H9 (cell line): ENCODE measurements around the gene PFDN5. TPM values are rescaled to one million over a fixed set of nuclear protein-coding genes. Genes with fewer than 3 reads are reported as not detected.

Source experiments
- DNase-seq: peaks from one replicate; pipeline ENCODE4 v3.0.0-alpha.2; 2017
- H2AFZ ChIP-seq: one replicate; pipeline ENCODE4 v1.6.1; 2013; ENCODE audit warnings: mild to moderate bottlenecking, low read length, control low read depth, moderate library complexity
- H2AK5ac ChIP-seq: 2 replicates; pipeline ENCODE4 v1.6.1; 2013; ENCODE audit warnings: low read length, control low read depth, mixed read lengths; ENCODE audit not compliant: insufficient read length
- H2BK120ac ChIP-seq: one replicate; pipeline ENCODE4 v1.6.1; 2013; ENCODE audit warnings: low read depth, mild to moderate bottlenecking, low read length, control low read depth, inconsistent platforms; ENCODE audit not compliant: poor library complexity, severe bottlenecking
- H2BK12ac ChIP-seq: 2 replicates; pipeline ENCODE4 v1.6.1; 2013; ENCODE audit warnings: low read length, control low read depth, mixed read lengths, low read depth; ENCODE audit not compliant: insufficient read length
- H2BK15ac ChIP-seq: 2 replicates; pipeline ENCODE4 v1.6.1; 2013; ENCODE audit warnings: low read depth, low read length, control low read depth
- H2BK20ac ChIP-seq: one replicate; pipeline ENCODE4 v1.6.1; 2013; ENCODE audit warnings: low read depth, mild to moderate bottlenecking, low read length, control low read depth, inconsistent platforms; ENCODE audit not compliant: poor library complexity, severe bottlenecking
- H2BK5ac ChIP-seq: 2 replicates; pipeline ENCODE4 v1.6.1; 2013; ENCODE audit warnings: low read length, control low read depth, mixed read lengths; ENCODE audit not compliant: insufficient read length
- H3K14ac ChIP-seq: 2 replicates; pipeline ENCODE4 v1.6.1; 2013; ENCODE audit warnings: low read length, control low read depth; ENCODE audit not compliant: insufficient read depth
- H3K18ac ChIP-seq: 2 replicates; pipeline ENCODE4 v1.6.1; 2013; ENCODE audit warnings: low read depth, mild to moderate bottlenecking, mixed read lengths, low read length, control low read depth; ENCODE audit not compliant: insufficient read length
- H3K23ac ChIP-seq: 2 replicates; pipeline ENCODE4 v1.6.1; 2013; ENCODE audit warnings: low read length, control low read depth, mixed read lengths, low read depth; ENCODE audit not compliant: insufficient read length
- H3K23me2 ChIP-seq: 2 replicates; pipeline ENCODE4 v1.6.1; 2013; ENCODE audit warnings: low read depth, mild to moderate bottlenecking, mixed read lengths, low read length, control low read depth; ENCODE audit not compliant: insufficient read length, poor library complexity, severe bottlenecking
- H3K27ac ChIP-seq: 2 replicates; pipeline ENCODE4 v1.5.1; 2013; ENCODE audit warnings: low read length, control low read depth, mixed read lengths, low read depth; ENCODE audit not compliant: insufficient read length
- H3K27me3 ChIP-seq: 2 replicates; pipeline ENCODE4 v1.6.1; 2013; ENCODE audit warnings: low read length, control low read depth, inconsistent platforms; ENCODE audit not compliant: insufficient read depth
- H3K4ac ChIP-seq: 2 replicates; pipeline ENCODE4 v1.6.1; 2013; ENCODE audit warnings: low read depth, mild to moderate bottlenecking, control low read depth, inconsistent platforms, low read length, moderate library complexity
- H3K4me1 ChIP-seq: 2 replicates; pipeline ENCODE4 v1.6.1; 2013; ENCODE audit warnings: low read length, control low read depth, inconsistent platforms; ENCODE audit not compliant: insufficient read depth
- H3K4me2 ChIP-seq: 2 replicates; pipeline ENCODE4 v1.6.1; 2013; ENCODE audit warnings: low read length, control low read depth, mixed read lengths; ENCODE audit not compliant: insufficient read length, insufficient read depth
- H3K56ac ChIP-seq: 2 replicates; pipeline ENCODE4 v1.6.1; 2013; ENCODE audit warnings: low read depth, mild to moderate bottlenecking, mixed read lengths, low read length, control low read depth; ENCODE audit not compliant: insufficient read length
- H3K79me1 ChIP-seq: 2 replicates; pipeline ENCODE4 v1.6.1; 2013; ENCODE audit warnings: low read depth, mild to moderate bottlenecking, moderate library complexity, low read length, control low read depth, inconsistent platforms; ENCODE audit not compliant: insufficient read depth, poor library complexity, severe bottlenecking
- H3K79me2 ChIP-seq: 2 replicates; pipeline ENCODE4 v1.6.1; 2013; ENCODE audit warnings: low read length, control low read depth, inconsistent platforms; ENCODE audit not compliant: insufficient read depth
- H3K9ac ChIP-seq: 2 replicates; pipeline ENCODE4 v1.6.1; 2013; ENCODE audit warnings: low read length, control low read depth, mixed read lengths; ENCODE audit not compliant: insufficient read length; ENCODE audit errors: extremely low read depth
- H3K9me3 ChIP-seq: one replicate; pipeline ENCODE4 v1.6.1; 2013; ENCODE audit warnings: low read depth, low read length, inconsistent platforms; ENCODE audit not compliant: control insufficient read depth
- H3T11ph ChIP-seq: one replicate; pipeline ENCODE4 v1.6.1; 2013; ENCODE audit warnings: mild to moderate bottlenecking, low read length, control low read depth, inconsistent platforms
- H4K20me1 ChIP-seq: one replicate; pipeline ENCODE4 v1.6.1; 2013; ENCODE audit not compliant: control insufficient read depth, insufficient read length, insufficient read depth
- H4K5ac ChIP-seq: 2 replicates; pipeline ENCODE4 v1.6.1; 2013; ENCODE audit warnings: low read depth, mild to moderate bottlenecking, mixed read lengths, low read length, control low read depth; ENCODE audit not compliant: insufficient read length
- H4K8ac ChIP-seq: replicated peaks from 2 replicates; pipeline ENCODE4 v1.6.1; 2013; ENCODE audit warnings: low read length, control low read depth, mixed read lengths, low read depth; ENCODE audit not compliant: insufficient read length
- H4K91ac ChIP-seq: 2 replicates; pipeline ENCODE4 v1.6.1; 2013; ENCODE audit warnings: low read depth, mild to moderate bottlenecking, moderate library complexity, mixed read lengths, low read length, control low read depth; ENCODE audit not compliant: insufficient read length
- H3K27ac Mint-ChIP-seq, 3 experiments: 2 replicates in 2 of 3; 3 replicates in 1 of 3; pipeline ENCODE4 v1.8.0; 2020 to 2021; ENCODE audit warnings: mixed read lengths in 3 of 3, mild to moderate bottlenecking in 1 of 3, moderate library complexity in 1 of 3
- H3K27me3 Mint-ChIP-seq: 2 replicates; pipeline ENCODE4 v1.8.0; 2021; ENCODE audit warnings: low read depth, mild to moderate bottlenecking, moderate library complexity, mixed read lengths
- H3K36me3 Mint-ChIP-seq, 3 experiments: 2 replicates in 2 of 3; 3 replicates in 1 of 3; pipeline ENCODE4 v1.8.0; 2020 to 2021; ENCODE audit warnings: low read depth in 3 of 3, mixed read lengths in 3 of 3; ENCODE audit not compliant: insufficient read depth in 1 of 3
- H3K4me1 Mint-ChIP-seq, 2 experiments: 2 replicates each; pipeline ENCODE4 v1.8.0; 2020; ENCODE audit warnings: mixed read lengths in 2 of 2
- H3K4me3 Mint-ChIP-seq, 2 experiments: 2 replicates in 1 of 2; 3 replicates in 1 of 2; pipeline ENCODE4 v1.8.0; 2020 to 2021; ENCODE audit warnings: mild to moderate bottlenecking in 2 of 2, mixed read lengths in 2 of 2, moderate library complexity in 1 of 2
- H3K9me3 Mint-ChIP-seq, 2 experiments: 2 replicates in 1 of 2; 3 replicates in 1 of 2; pipeline ENCODE4 v1.8.0; 2020; ENCODE audit warnings: mild to moderate bottlenecking in 2 of 2, mixed read lengths in 2 of 2, moderate library complexity in 1 of 2
- CTCF ChIP-seq: fragments of 200-600 bp; sonication (generic); conservative IDR thresholded peaks from 3 replicates; pipeline ENCODE4 v1.8.0; 2021; ENCODE audit warnings: antibody characterized with exemption, mild to moderate bottlenecking
- WGBS: extraction: QIAGEN DNeasy Blood & Tissue Kit; methylation state at CpG from one replicate; pipeline ENCODE4 v1.1.7; 2013; ENCODE audit warnings: missing lambda C conversion rate, low lambda C conversion rate, mixed read lengths; ENCODE audit not compliant: insufficient read length; ENCODE audit errors: extremely low coverage; 5-methylcytosine and 5-hydroxymethylcytosine counted together
- total RNA-seq: library from RNA; stranded (reverse); gene quantifications from 2 replicates; pipeline ENCODE4 v1.2.1, GENCODE V29; 2021

The PFDN5 gene
- total RNA-seq, 1 experiment from 2014 or later = 285 TPM

- WGBS = no CpG with 5 or more reads among the region's 4 CpGs
- peaks cover 37% of the 10 kb centered on the region for H3K27me3 Mint-ChIP-seq
- H3T11ph ChIP-seq = no peak overlapping the region
Observed at GRCh38 chr12:53347905-53348304, 52.6 kb downstream of the PFDN5 start.

More at GRCh38 chr12:53347905-53348304, 52.6 kb downstream of the PFDN5 start:
- Histone ChIP-seq H4K20me1 (no peaks in the 10 kb centered on the region), H2BK12ac (no peak overlapping the region), H3K79me1 (no peaks in the 10 kb centered on the region), H3K14ac (no peak overlapping the region), H3K18ac (no peak overlapping the region), H3K79me2 (no peaks in the 10 kb centered on the region), H3K4me1 (no peaks in the 10 kb centered on the region), H2AK5ac (no peak overlapping the region), H3K27ac (no peak overlapping the region), H2AFZ (no peak overlapping the region), H2BK20ac (no peak overlapping the region), H3K23me2 (peaks cover 15% of the 10 kb centered on the region), H3K9me3 (no peaks in the 10 kb centered on the region), H3K56ac (no peak overlapping the region), H3K4me2 (no peak overlapping the region), H3K23ac (no peak overlapping the region), H3K9ac (no peak overlapping the region), H3K4ac (no peak overlapping the region), H2BK120ac (no peak overlapping the region), H2BK5ac (no peak overlapping the region), H4K8ac (no peak overlapping the region), H4K91ac (no peak overlapping the region), H4K5ac (no peak overlapping the region), H3K27me3 (no peaks in the 10 kb centered on the region), H2BK15ac (no peak overlapping the region)
- DNase-seq = no peak
- no peak for TF ChIP-seq CTCF
- Mint-ChIP-seq H3K4me1 (peaks cover 23 to 24% of the 10 kb centered on the region in 2 experiments), H3K9me3 (no peaks in the 10 kb centered on the region; a peak in 2 of 5 replicates), H3K4me3 (no peak overlapping the region), H3K27ac (no peak overlapping the region), H3K36me3 (no peaks in the 10 kb centered on the region)

Other genes starting within 250 kb of the PFDN5 start
- gene TNS2, start 245.5 kb upstream of the PFDN5 start, total RNA-seq = 3.6 and 4.5 TPM in 2 replicates
- 5.8 and 6.5 TPM in 2 replicates for gene SPRYD3, start 216.2 kb upstream of the PFDN5 start, total RNA-seq
- 4.2 and 5.7 TPM in 2 replicates for gene IGFBP6, start 197.9 kb upstream of the PFDN5 start, total RNA-seq
- not detected in 2 replicates for gene SOAT2, start 192.1 kb upstream of the PFDN5 start, total RNA-seq
- gene ZNF740, start 114.8 kb upstream of the PFDN5 start, total RNA-seq = 41.2 and 47.2 TPM in 2 replicates
- 7.4 and 7.7 TPM in 2 replicates for gene CSAD, start 114.6 kb upstream of the PFDN5 start, total RNA-seq
- 0.26 and 0.39 TPM in 2 replicates for gene ITGB7, start 88.3 kb upstream of the PFDN5 start, total RNA-seq
- 42.6 and 43.7 TPM in 2 replicates for gene RARG, start 63.3 kb upstream of the PFDN5 start, total RNA-seq
- gene ESPL1, start 27.2 kb upstream of the PFDN5 start, total RNA-seq = 43.2 and 43.3 TPM in 2 replicates
- gene MYG1, start 4.2 kb downstream of the PFDN5 start, total RNA-seq = 89.5 and 91.8 TPM in 2 replicates
- 83.9 and 85.8 TPM in 2 replicates for gene AAAS, start 26.1 kb downstream of the PFDN5 start, total RNA-seq
- not detected in 2 replicates for gene SP7, start 40.8 kb downstream of the PFDN5 start, total RNA-seq
- 76.4 and 76.8 TPM in 2 replicates for gene SP1, start 84.6 kb downstream of the PFDN5 start, total RNA-seq
- gene AMHR2, start 128.3 kb downstream of the PFDN5 start, total RNA-seq = not detected in 2 replicates
- gene PRR13, start 146.2 kb downstream of the PFDN5 start, total RNA-seq = 144 and 147 TPM in 2 replicates
- 1,184 and 1,207 TPM in 2 replicates for gene PCBP2, start 156.6 kb downstream of the PFDN5 start, total RNA-seq
- gene MAP3K12, start 203.9 kb downstream of the PFDN5 start, total RNA-seq = 22.3 and 26.6 TPM in 2 replicates
- 79.2 and 80.1 TPM in 2 replicates for gene TARBP2, start 205.7 kb downstream of the PFDN5 start, total RNA-seq
- gene NPFF, start 211.9 kb downstream of the PFDN5 start, total RNA-seq = not detected in 2 replicates